CD14-positive monocyte (primary cell): ENCODE measurements around the gene TLK2. TPM values are rescaled to one million over a fixed set of nuclear protein-coding genes. Genes with fewer than 3 reads are reported as not detected.
A peak's percentile ranks its signal among the peaks of the same experiment; 100 is the strongest.
"Not testable (repeated sequence)": the region's sequence is repeated elsewhere in the genome, so short reads cannot be mapped to it uniquely, and the experiment has no call there.

ENCODE experiments used
- DNase-seq, 3 donors: peaks; one replicate each; pipeline ENCODE4 v3.0.0-alpha.2; 2011 to 2022
- H2AFZ ChIP-seq: 2 replicates; pipeline ENCODE4 v1.6.0; 2012; ENCODE audit warnings: mild to moderate bottlenecking, low read depth, low read length, inconsistent platforms; ENCODE audit not compliant: insufficient read depth, poor library complexity, severe bottlenecking
- H3K27ac ChIP-seq, 2 donors: 1 replicate in 1 of 2; 2 replicates in 1 of 2; pipeline ENCODE4 v1.5.1; 2012 to 2013; ENCODE audit warnings: low read length in 2 of 2, control low read depth in 1 of 2, inconsistent platforms in 1 of 2, low read depth in 1 of 2, mild to moderate bottlenecking in 1 of 2
- H3K27me3 ChIP-seq, 2 donors: one replicate each; pipeline versions ENCODE4 v1.6.0 to v1.6.1; 2011 to 2013; ENCODE audit warnings: low read length in 2 of 2; ENCODE audit not compliant: control insufficient read depth in 2 of 2, insufficient read depth in 2 of 2
- H3K36me3 ChIP-seq, 2 donors: replicated peaks in 1 of 2; 1 replicate in 1 of 2; 2 replicates in 1 of 2; pipeline versions ENCODE4 v1.5.1 to v1.6.1; 2012 to 2013; ENCODE audit warnings: low read length in 2 of 2, control low read depth in 1 of 2, inconsistent platforms in 1 of 2, mild to moderate bottlenecking in 1 of 2; ENCODE audit not compliant: insufficient read depth in 2 of 2, control insufficient read depth in 1 of 2
- H3K4me1 ChIP-seq, 2 donors: 1 replicate in 1 of 2; 2 replicates in 1 of 2; pipeline versions ENCODE4 v1.5.1 to v1.6.1; 2012 to 2013; ENCODE audit warnings: low read length in 2 of 2, control low read depth in 1 of 2, inconsistent platforms in 1 of 2, mild to moderate bottlenecking in 1 of 2, moderate library complexity in 1 of 2; ENCODE audit not compliant: insufficient read depth in 2 of 2, control insufficient read depth in 1 of 2
- H3K4me2 ChIP-seq: replicated peaks from 2 replicates; pipeline ENCODE3; 2012; ENCODE audit warnings: low read length, moderate library complexity, mild to moderate bottlenecking; ENCODE audit not compliant: poor library complexity, severe bottlenecking; ENCODE audit errors: extremely low read depth
- H3K4me3 ChIP-seq, 3 experiments: fragments of 200-600 bp in 1 of 3; sonication (generic) in 1 of 3; replicated peaks in 1 of 3; 1 replicate in 2 of 3; 2 replicates in 1 of 3; pipeline ENCODE4 v1.5.1; 2011 to 2013; ENCODE audit warnings: low read length in 3 of 3, mild to moderate bottlenecking in 3 of 3, control low read depth in 2 of 3, low read depth in 2 of 3, inconsistent platforms in 1 of 3, moderate library complexity in 1 of 3
- H3K79me2 ChIP-seq: 2 replicates; pipeline ENCODE4 v1.6.0; 2012; ENCODE audit warnings: mild to moderate bottlenecking, control low read depth, inconsistent platforms, low read length, moderate library complexity; ENCODE audit not compliant: insufficient read depth
- H3K9ac ChIP-seq: 2 replicates; pipeline ENCODE4 v1.6.0; 2017; ENCODE audit warnings: low read length, mild to moderate bottlenecking; ENCODE audit not compliant: insufficient read depth, poor library complexity, severe bottlenecking
- H3K9me3 ChIP-seq, 2 donors: replicated peaks in 1 of 2; 1 replicate in 1 of 2; 2 replicates in 1 of 2; pipeline versions ENCODE4 v1.5.1 to v1.6.1; 2012 to 2013; ENCODE audit warnings: low read length in 2 of 2, control low read depth in 1 of 2; ENCODE audit not compliant: control insufficient read depth in 1 of 2, insufficient read depth in 1 of 2
- H4K20me1 ChIP-seq: 2 replicates; pipeline ENCODE4 v1.6.0; 2012; ENCODE audit warnings: mild to moderate bottlenecking, low read length, control low read depth, moderate library complexity; ENCODE audit not compliant: insufficient read depth
- H3K27ac Mint-ChIP-seq, 7 donors: one replicate each; pipeline ENCODE4 v1.8.0; 2020; ENCODE audit warnings: mild to moderate bottlenecking in 7 of 7, mixed read lengths in 7 of 7, moderate library complexity in 6 of 7, inconsistent platforms in 2 of 7
- H3K27me3 Mint-ChIP-seq, 3 donors: one replicate each; pipeline ENCODE4 v1.8.0; 2021 to 2022; ENCODE audit warnings: low read depth in 3 of 3, mild to moderate bottlenecking in 3 of 3, mixed read lengths in 3 of 3, moderate library complexity in 3 of 3, inconsistent platforms in 1 of 3
- H3K36me3 Mint-ChIP-seq, 2 donors: one replicate each; pipeline ENCODE4 v1.8.0; 2020; ENCODE audit warnings: mixed read lengths in 2 of 2, inconsistent platforms in 1 of 2, mild to moderate bottlenecking in 1 of 2
- H3K4me1 Mint-ChIP-seq: one replicate; pipeline ENCODE4 v1.8.0; 2020; ENCODE audit warnings: mild to moderate bottlenecking, mixed read lengths
- H3K4me3 Mint-ChIP-seq, 2 donors: one replicate each; pipeline ENCODE4 v1.8.0; 2020; ENCODE audit warnings: mild to moderate bottlenecking in 2 of 2, mixed read lengths in 2 of 2, moderate library complexity in 1 of 2
- H3K9me3 Mint-ChIP-seq, 7 donors: one replicate each; pipeline ENCODE4 v1.8.0; 2020 to 2022; ENCODE audit warnings: mixed read lengths in 7 of 7, mild to moderate bottlenecking in 6 of 7, moderate library complexity in 6 of 7, inconsistent platforms in 2 of 7
- WGBS: methylation state at CpG from one replicate; pipeline ENCODE4 v1.1.5; 2013; ENCODE audit warnings: missing lambda C conversion rate; ENCODE audit not compliant: insufficient coverage; 5-methylcytosine and 5-hydroxymethylcytosine counted together
- intact Hi-C, 2 donors: fragments of 100-400 bp; cut with micrococcal nuclease; formaldehyde crosslinking; loops; one replicate each; pipeline versions ENCODE4 v1.15.0 to v1.15.1; 2023
- polyA plus RNA-seq, 3 donors: library from polyadenylated mRNA; depleted of rRNA in 1 of 3; unstranded in 2 of 3; stranded (reverse) in 1 of 3; fragments of 300-500 nt in 2 of 3; fragments of >200 nt in 1 of 3; fragmentation: Illumina TruSeq in 2 of 3; gene quantifications; 1 replicate in 2 of 3; 2 replicates in 1 of 3; pipeline ENCODE4 v1.2.3, GENCODE V29; 2012 to 2021
- TF ChIP-seq, protein P1 (sequence below): fragments of 200-600 bp; IDR thresholded peaks from one replicate; pipeline ENCODE4 v1.8.0; 2022; ENCODE audit warnings: antibody characterized with exemption, mild to moderate bottlenecking

Gene TLK2
- polyA plus RNA-seq, 3 donors, result 4.0 to 28.2 (median 4.3) TPM

DNA sequence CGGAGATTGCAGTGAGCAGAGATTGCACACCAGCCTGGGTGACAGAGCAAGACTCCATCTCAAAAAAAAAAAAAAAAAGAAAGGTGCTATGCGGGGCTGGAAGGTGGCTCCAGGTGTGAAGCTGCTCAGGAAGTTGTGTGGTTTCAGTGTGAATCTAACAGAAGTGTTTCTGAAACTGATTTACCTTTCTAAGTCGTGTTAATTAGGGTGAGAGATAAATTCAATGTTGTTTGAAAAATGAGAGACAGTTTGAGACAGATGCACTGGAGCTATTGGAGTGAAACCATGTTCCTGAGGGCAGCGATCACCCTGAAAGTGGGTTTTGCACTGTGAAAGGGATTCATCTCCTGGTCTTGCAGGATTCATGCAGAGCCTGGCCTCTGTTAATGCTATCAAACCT lies 25.0 kb upstream of the TLK2 start:
- H3K27ac ChIP-seq, H3K9me3 ChIP-seq, DNase-seq, H3K27me3 ChIP-seq, H3K36me3 ChIP-seq, intact Hi-C loops, H3K4me3 ChIP-seq, H4K20me1 ChIP-seq, H3K4me1 ChIP-seq, H3K4me2 ChIP-seq, H3K79me2 ChIP-seq, H3K9me3 Mint-ChIP-seq, H2AFZ ChIP-seq, H3K4me3 Mint-ChIP-seq, H3K27me3 Mint-ChIP-seq, H3K9ac ChIP-seq: not testable (repeated sequence)
- WGBS, result 59% methylated on average over 3 of the region's 4 CpGs
- Mint-ChIP-seq H3K4me1 (peaks cover 11% of the 10 kb centered on the region), H3K36me3 (peaks cover 4 to 16% of the 10 kb centered on the region in 2 donors), H3K27ac (peak overlapping the region in 1 of 7 donors; percentile 35)

DNA sequence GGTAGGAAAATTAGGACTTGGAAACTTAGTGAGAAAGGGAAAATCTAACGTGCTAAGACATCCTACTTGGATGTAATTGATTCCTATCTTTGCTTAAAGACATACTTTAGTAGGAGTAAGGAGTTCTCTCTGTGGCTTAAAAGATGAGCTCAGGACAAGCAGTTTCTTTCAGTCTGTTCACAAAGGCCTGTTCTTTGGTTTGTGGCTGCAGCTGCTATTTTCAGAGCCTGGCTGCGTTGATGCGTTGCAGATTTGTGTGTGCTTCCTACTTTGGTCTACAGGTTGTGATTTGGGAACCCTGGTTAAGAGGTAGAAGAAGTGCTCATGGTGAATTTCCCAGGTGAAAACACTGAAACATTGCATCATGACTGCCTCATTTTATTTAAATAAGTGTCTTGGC lies 24.5 kb upstream of the TLK2 start:
- H3K9me3 Mint-ChIP-seq, H3K4me1 ChIP-seq, DNase-seq, H3K4me3 Mint-ChIP-seq, intact Hi-C loops, H3K27ac Mint-ChIP-seq, H3K79me2 ChIP-seq, H3K9ac ChIP-seq, H3K27ac ChIP-seq, H3K4me2 ChIP-seq, H4K20me1 ChIP-seq, H3K27me3 ChIP-seq, H3K36me3 ChIP-seq, H3K4me3 ChIP-seq, H3K9me3 ChIP-seq, H3K27me3 Mint-ChIP-seq, H2AFZ ChIP-seq: not testable (repeated sequence)
- peaks cover 14% of the 10 kb centered on the region for H3K4me1 Mint-ChIP-seq
- no CpG with 5 or more reads among the region's 3 CpGs for WGBS
- H3K36me3 Mint-ChIP-seq, result peaks cover 4 to 13% of the 10 kb centered on the region in 2 donors

DNA sequence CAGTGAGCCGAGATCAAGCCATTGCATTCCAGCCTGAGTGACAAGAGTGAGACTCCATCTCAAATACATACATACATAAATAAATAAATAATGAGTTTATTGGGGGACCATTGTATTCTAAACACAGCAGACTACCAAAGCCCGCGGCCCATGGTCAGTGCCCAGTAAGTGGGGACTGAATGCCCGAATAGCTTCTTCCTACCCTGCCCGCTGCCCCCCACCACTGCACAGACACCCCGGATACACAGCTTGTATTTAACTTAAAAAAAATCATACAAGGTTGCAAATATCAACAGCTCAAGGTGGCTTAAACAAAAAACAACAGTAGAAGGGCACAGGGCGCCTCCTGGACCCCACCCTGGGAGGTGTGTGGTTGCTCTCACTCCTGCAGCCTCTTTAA lies 22.6 kb upstream of the TLK2 start:
- H3K36me3 ChIP-seq, result no peaks in the 10 kb centered on the region
- H3K4me3 ChIP-seq, result no peak overlapping the region
- no peaks in the 10 kb centered on the region for H3K79me2 ChIP-seq
- H3K27ac ChIP-seq, result no peak overlapping the region
- Mint-ChIP-seq H3K36me3 (peaks cover 0 to 5% of the 10 kb centered on the region in 2 donors), H3K27ac (no peak overlapping the region), H3K4me3 (no peak overlapping the region), H3K9me3 (no peaks in the 10 kb centered on the region), H3K27me3 (peaks cover 1 to 3% (median 3%) of the 10 kb centered on the region in 3 donors), H3K4me1 (peaks cover 21% of the 10 kb centered on the region)
- H2AFZ ChIP-seq, result no peak overlapping the region
- TF ChIP-seq, protein P1, sequence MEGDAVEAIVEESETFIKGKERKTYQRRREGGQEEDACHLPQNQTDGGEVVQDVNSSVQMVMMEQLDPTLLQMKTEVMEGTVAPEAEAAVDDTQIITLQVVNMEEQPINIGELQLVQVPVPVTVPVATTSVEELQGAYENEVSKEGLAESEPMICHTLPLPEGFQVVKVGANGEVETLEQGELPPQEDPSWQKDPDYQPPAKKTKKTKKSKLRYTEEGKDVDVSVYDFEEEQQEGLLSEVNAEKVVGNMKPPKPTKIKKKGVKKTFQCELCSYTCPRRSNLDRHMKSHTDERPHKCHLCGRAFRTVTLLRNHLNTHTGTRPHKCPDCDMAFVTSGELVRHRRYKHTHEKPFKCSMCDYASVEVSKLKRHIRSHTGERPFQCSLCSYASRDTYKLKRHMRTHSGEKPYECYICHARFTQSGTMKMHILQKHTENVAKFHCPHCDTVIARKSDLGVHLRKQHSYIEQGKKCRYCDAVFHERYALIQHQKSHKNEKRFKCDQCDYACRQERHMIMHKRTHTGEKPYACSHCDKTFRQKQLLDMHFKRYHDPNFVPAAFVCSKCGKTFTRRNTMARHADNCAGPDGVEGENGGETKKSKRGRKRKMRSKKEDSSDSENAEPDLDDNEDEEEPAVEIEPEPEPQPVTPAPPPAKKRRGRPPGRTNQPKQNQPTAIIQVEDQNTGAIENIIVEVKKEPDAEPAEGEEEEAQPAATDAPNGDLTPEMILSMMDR, result no peak
- no peaks in the 10 kb centered on the region for H3K9me3 ChIP-seq
- intact Hi-C loops, result no loop called here
- no peaks in the 10 kb centered on the region for H3K27me3 ChIP-seq
- no peak overlapping the region for H3K4me2 ChIP-seq
- H4K20me1 ChIP-seq, result no peaks in the 10 kb centered on the region
- no peak overlapping the region for H3K9ac ChIP-seq
- peaks cover 0 to 3% of the 10 kb centered on the region in 2 donors for H3K4me1 ChIP-seq
- no CpG with 5 or more reads among the region's 7 CpGs for WGBS
- DNase-seq, result no peak

DNA sequence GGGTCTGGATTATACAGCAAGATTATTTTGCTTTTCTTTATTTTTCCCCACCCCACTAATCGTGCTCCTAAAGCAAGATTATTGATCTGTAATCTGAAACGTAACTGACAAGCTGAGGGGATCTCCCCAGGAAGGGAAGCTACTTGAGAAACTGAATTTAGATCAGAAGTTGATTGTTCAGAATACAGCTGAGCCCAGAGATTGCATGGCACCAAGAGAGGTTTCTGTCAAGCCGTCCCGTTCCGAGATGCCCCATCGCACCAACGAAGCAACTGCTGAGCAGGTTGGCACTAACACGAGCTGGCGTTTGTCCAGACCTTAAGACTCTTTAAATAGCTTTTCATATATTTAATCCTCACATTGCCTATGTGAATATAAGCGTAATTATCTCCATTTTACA lies 20.1 kb upstream of the TLK2 start:
- H3K36me3 ChIP-seq, H3K27me3 Mint-ChIP-seq, H3K27ac Mint-ChIP-seq, H3K4me3 Mint-ChIP-seq, H3K36me3 Mint-ChIP-seq, H3K79me2 ChIP-seq, H3K4me2 ChIP-seq, H3K9me3 ChIP-seq, DNase-seq, H3K4me3 ChIP-seq, H4K20me1 ChIP-seq, H3K27me3 ChIP-seq, H2AFZ ChIP-seq, H3K4me1 ChIP-seq, H3K9me3 Mint-ChIP-seq, H3K9ac ChIP-seq, intact Hi-C loops, H3K27ac ChIP-seq: not testable (repeated sequence)
- WGBS, result 73% methylated on average over 3 of the region's 10 CpGs
- peaks cover 16% of the 10 kb centered on the region for H3K4me1 Mint-ChIP-seq
